ENCODE measurements around the gene DDX28.

Gene DDX28

DNA sequence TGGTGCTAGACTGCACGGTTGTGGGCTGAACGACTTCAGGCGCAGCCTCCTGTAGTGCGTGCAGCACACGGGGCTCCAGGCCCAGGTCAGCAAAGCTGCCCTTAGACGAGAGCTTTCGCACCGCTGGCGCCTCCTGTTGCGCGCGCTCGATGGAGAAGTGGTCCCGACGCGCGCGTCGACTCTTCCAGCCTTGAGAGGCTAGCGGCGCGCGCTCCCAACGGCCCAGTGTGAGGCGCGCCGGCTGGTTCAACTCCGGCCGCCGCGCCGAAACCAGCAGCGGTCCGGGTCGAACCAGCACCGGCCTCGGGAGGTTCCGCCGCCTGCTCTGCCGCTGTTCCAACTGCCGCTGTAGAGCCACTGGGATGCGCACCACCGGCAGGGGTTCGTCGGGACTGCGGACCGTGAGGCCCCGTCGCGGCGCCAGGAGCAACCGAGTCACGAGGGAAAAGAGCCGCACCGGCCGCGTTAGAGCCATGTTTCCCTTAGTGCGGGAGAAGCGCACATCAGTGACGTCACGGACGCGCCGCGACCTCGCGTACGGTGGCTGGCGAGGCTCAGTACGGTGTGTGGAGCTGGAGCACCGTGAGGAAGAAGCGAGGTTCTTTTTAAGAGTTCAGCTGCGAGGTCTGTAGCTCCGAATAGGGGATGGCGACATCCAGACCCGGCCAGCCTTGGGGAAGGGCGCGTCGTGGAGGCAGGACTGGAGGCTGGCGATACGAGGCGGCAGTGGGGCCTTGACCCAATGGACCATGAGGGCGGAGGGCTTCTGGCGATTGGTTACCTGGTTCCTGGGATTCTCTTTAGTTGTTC, at the start of gene DDX28, which contains the start of gene DUS2:
TSS of gene DDX28 (minus strand) at position 505 of the 810 bp plus-strand sequence. CDS start at position 475, 30 bp downstream.
TSS of gene DUS2 (plus strand) at position 557 of the 810 bp plus-strand sequence. CDS start 14,740 bp downstream, outside the sequence.
- DNase-seq, result peak; percentile 98

GRCh38 chr16:68072038-68072695, 49.1 kb upstream of the DDX28 start:
- DNase-seq, result no peak

DNA sequence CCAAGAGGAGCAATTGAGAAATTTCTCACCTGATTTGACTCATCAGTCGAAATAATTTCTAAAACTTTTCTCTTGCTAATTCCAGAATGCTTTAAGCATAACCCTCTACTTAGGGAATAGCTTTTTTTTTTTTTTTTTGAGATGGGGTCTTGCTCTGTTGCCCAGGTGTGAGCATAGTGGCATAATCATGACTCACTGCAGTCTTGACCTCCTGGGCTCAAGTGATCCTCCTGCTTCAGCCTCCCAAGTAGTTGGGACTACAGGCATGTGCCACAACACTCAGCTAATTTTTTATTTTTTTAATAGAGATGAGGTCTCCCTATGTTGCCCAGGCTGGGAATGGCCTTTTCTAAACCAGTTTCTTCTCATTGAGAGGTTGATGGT, 48.5 kb upstream of the DDX28 start:
- no peak for DNase-seq

DNA sequence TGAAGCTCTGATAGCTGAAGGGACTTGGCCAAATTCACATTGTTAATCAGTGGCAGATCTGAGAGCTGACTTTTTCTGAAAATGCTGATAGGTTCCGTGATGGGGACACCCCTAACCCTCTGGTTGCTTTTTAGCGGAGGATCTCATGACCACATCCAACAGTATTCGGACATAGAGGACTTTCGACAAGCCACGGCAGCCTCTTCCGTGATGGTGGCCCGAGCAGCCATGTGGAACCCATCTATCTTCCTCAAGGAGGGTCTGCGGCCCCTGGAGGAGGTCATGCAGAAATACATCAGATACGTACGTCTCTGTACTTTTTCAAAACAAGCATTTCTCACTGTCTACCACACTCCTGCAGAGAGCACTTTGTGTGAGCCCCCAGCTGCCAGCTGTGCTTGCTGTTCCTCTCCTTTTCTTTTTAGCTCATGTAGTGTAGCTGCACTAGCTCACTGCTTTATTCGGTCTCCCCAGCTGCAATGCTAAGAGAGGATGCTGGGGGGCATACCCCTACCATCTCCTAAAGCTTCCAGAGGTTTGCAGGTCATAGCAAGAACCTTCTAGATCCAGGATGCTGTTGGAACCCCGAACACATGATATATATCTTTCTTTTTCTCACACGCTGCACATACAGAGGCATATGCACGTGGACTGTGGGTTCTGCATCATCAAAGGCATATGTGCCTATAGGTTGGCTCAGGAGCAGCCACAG, 47.9 kb upstream of the DDX28 start:
- DNase-seq, result no peak

GRCh38 chr16:68070249-68070730, 47.3 kb upstream of the DDX28 start:
- no peak for DNase-seq

DNA sequence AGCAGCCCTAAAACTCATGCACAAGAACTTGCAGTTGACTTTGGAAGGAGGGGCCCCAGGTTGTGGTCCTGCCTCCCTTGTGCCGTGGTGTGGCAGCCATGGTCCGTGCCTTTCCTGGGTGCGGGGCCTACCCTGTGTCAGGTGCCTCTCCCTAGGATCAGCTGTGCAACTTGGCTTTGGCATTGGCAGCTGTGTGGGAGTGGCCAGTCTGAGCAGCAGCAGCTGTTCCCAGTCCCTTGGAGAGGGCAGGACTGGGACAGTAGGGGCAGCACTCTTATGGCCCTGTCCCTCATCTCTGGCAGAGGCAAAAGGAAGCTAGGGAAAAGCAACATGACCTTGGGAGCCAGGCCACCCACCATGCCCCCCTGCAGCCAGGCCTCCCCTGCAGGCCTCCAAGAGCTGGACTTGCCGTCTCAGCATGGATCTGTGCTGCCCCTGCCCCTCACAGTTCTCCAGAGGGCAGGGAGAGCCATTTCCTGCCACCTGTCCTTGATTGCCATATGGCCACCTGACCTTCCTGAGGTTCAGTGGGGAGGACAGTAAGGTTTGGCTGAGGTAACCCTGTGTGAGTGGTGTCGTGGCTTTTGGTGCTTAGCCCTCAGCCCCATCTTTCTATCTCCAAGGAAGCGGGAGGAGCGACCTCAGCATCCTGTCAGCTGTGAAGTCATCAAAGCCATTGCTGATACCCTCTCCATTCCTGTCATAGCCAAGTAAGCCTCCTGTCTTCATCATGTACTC, 46.6 kb upstream of the DDX28 start:
- DNase-seq, result peak; percentile 50

GRCh38 chr16:68068926-68069325, 45.9 kb upstream of the DDX28 start:
- no peak for DNase-seq

GRCh38 chr16:68066763-68067162, 43.7 kb upstream of the DDX28 start:
- DNase-seq, result no peak

DNA sequence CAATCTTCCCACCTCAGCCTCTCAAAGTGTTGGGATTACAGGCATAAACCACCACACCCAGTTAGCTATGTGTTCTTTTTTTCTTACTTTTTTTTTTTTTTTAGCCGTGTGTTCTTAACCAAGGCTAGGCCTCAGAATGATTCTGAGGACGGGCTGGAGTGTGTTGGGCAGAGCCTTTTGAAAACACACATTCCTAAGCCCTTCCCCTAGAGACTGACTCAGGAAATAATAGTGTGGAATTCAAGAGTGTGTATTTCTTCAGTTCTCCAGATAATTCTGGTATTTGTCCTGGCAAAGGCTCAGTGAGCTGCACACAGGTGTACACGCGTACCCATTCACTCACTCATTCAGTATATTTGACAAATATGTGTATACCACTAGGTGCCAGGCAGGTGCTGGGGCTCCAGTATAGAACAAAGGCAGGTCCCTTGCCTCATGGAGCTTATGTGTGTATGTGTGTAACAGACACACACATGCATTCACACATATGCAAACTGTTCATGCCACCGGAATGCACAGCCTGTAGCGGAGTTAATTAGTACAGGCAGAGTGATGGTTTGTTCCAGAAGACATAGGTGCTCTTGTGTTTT, 42.8 kb upstream of the DDX28 start:
- no peak for DNase-seq

DNA sequence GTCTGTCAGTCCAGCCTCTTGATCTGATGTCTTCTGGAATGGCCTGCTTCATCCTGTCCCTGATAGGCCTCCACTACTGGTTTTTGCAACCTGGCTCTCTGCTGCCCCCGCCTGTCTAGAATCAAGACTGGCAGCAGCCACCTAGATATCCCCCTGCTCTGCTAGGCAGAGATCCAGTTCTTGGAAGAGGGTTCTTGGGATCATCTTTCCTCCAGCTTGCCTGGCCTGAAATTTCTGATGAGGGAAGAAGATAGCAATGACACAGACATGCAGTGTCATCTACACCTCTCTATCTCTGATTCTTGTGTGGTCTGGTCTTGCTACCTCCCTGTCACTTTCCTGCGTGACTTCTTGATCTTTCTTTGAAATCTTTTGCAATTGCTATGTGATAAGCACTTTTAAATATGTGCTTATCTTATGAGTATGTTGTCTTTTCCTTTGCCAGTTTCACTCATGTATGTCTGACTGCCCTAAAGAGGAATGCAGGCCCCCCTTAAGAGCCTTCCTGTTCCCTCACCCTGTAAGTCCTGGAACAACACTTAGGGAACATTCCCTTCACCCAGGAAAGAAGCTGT, 41.8 kb upstream of the DDX28 start:
- DNase-seq, result peak; percentile 70

DNA sequence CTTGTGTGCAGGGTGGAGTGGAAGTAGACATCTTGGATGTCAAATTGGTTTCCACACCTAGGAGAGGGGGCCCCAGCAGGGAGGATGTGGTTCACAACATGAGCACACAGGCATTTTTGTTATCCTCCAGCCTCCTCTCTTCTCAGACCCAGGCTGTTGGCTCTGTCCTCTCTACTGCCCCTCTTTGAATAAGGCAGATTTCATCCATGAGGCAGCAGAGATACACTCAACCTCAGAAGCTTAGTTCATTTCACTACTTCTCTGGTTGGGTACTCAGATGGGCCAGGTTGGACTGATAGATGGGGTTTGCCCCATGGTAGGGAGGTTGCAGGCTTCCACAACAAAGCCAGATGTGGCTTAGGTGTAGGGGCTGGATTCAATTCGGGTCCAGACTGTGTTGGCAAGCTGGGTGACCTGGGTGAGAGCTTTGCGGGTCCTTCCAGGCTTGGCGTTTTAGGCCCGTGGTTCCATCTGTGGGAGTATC, 39.9 kb upstream of the DDX28 start:
- DNase-seq, result no peak

GRCh38 chr16:68061396-68061795, 38.4 kb upstream of the DDX28 start:
- no peak for DNase-seq

DNA sequence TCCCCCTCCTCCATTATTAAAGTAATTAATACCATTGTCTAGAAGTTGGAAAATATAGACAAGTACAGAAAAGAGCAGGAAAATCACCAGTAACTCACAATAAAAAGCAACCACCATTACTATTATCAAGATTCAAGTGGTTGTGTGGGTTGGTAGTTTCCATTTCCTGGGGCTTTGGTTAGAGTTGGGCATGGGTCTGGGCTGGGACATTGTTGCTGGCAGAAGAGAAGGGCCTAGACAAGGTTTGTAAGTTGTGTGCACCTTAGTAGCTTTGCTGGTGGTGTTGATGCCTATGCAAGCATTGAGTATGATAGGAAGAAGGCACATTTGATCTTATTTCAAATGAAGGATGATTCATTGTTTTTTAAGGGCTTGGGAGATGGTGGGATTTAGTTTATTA, 36.8 kb upstream of the DDX28 start:
- DNase-seq, result no peak

GRCh38 chr16:68055395-68055794, 32.4 kb upstream of the DDX28 start:
- no peak for DNase-seq

GRCh38 chr16:68049449-68049848, 26.4 kb upstream of the DDX28 start:
- DNase-seq, result no peak

- DNase-seq, result no peak
These were observed 25.0 kb upstream of the DDX28 start for GRCh38 chr16:68047987-68048386.

DNA sequence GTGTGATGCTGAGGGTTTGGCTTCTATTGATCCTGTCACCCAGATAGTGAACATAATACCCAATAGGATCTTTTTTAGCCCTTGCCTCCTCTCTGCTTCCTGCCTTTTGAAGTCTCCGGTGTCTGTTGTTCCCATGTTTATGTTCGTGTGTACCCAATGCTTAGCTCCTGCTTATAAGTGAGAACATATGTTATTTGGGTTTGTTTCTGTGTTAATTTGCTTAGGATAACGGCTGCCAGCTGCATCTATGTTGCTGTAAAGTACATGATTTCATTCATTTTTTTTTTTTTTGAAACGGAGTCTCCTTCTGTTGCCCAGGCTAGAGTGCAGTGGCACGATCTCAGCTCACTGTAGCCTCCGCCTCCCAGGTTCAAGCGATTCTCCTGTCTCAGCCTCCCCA, 23.1 kb upstream of the DDX28 start:
- peak; percentile 6 for DNase-seq

DNA sequence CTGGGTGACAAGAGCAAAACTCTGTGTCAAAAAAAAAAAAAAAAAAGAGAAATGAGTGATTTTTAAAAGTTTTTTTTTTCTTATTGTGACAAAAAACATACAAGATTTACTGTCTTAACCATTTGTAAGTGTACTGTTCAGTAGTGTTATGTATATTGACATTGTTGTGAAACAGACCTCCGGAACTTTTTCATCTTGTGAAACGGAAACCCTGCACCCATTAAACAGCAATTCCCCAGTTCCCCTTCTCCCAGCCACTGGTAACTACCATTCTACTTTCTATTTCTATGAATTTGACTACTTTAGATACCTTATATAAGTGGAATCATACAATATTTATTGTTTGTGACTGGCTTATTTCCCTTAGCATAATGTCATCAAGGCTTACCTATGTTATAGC, 18.8 kb upstream of the DDX28 start:
- no peak for DNase-seq

DNA sequence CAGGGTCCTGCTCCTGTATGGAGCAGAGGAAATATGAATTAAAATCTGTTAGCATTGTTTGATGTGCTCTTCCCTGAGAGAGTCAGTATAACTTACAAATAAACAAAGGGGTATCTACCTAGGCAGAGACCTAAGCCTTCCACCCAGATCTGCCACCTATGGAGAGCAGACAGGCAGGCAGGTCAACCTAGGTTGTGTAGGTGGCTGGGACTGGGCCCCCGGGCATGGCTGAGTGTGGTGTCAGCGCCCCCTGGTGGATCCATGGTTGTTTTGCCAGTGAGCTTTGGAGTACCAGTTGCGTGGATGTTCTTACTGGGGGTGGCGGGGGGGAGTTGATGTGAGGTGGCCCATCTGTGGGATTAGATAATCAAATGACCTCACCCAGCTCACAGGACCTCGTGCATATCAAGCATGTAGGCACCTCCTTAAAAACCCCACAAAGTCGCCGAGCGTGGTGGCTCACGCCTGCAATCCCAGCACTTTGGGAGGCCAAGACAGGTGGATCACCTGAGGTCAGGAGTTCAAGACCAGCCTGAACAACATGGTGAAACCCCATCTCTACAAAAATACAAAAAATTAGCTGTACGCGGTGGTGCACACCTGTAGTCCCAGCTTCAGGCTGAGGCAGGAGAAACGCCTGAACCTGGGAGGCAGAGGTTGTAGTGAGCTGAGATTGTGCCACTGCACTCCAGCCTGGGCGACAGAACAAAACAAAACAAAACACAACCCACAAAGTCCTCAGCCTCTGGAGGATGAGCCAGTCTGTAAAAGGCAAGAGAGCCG, 17.7 kb upstream of the DDX28 start:
- DNase-seq, result peak; percentile 78

DNA sequence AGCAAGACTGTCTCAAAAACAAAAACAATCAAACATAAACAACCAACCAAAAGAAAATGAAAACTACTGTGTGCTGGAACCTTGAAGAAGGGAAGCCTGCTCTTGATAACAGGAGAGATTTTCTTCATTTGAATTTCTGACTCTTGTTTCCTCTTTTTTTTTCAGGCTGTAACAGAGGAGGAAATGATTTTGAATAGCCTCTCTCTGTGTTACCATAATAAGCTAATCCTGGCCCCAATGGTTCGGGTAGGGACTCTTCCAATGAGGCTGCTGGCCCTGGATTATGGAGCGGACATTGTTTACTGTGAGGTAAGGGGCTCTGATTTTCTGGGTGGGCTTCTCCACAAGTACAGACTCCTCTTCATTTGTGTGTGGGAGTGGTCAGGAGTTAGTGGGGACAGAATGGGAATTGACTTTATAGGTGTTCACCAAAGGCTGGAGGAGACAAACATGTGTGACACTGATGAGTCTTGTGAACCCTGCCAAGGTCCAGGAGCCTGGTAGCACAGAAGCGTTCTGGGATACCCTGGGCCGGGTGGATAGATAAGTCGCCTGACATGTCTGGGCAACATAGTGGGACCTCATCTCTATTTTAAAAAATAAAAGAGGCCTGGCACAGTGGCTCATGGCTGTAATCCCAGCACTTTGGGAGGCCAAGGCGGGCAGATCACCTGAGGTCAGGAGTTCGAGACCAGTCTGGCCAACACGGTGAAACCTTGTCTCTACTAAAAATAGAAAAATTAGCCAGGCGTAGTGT, 15.0 kb upstream of the DDX28 start:
- DNase-seq, result no peak
